Right lobe of liver (tissue), 6 donors: ENCODE measurements around the gene ADAMTS7. TPM values are rescaled to one million over a fixed set of nuclear protein-coding genes. Genes with fewer than 3 reads are reported as not detected.

Source experiments
- ATAC-seq, 4 donors: fragments of 200-7000 bp; cut with Tn5 transposase; one replicate each; pipeline ENCODE4 v1.9.1; 2020; ENCODE audit warnings: mild to moderate bottlenecking in 4 of 4, moderate library complexity in 4 of 4
- DNase-seq, 3 donors: peaks; one replicate each; pipeline ENCODE4 v3.0.0-alpha.2; 2020
- H3K27ac ChIP-seq, 3 donors: fragments of 200-600 bp; one replicate each; pipeline ENCODE4 v1.8.0; 2022
- H3K27me3 ChIP-seq, 2 donors: fragments of 200-600 bp; one replicate each; pipeline ENCODE4 v1.8.0; 2022
- H3K36me3 ChIP-seq, 4 donors: fragments of 200-600 bp; sonication (generic) in 1 of 4; one replicate each; pipeline versions ENCODE4 v1.5.1 to v1.8.0; 2017 to 2022; ENCODE audit warnings: control low read depth in 1 of 4
- H3K4me1 ChIP-seq, 4 donors: fragments of 200-600 bp; sonication (generic) in 1 of 4; one replicate each; pipeline versions ENCODE4 v1.5.1 to v1.8.0; 2017 to 2022; ENCODE audit warnings: control low read depth in 1 of 4
- H3K4me3 ChIP-seq, 3 donors: fragments of 200-600 bp; one replicate each; pipeline ENCODE4 v1.8.0; 2022
- H3K9me3 ChIP-seq, 4 donors: fragments of 200-600 bp; sonication (generic) in 1 of 4; one replicate each; pipeline versions ENCODE4 v1.5.1 to v1.8.0; 2017 to 2022; ENCODE audit warnings: control low read depth in 1 of 4
- POLR2A ChIP-seq: fragments of 450-650 bp; IDR thresholded peaks from one replicate; pipeline ENCODE4 v1.6.1; 2017; ENCODE audit warnings: antibody characterized with exemption, mild to moderate bottlenecking
- WGBS: methylation state at CpG from one replicate; pipeline ENCODE4 v1.1.6; 2018; ENCODE audit warnings: low coverage, low lambda C conversion rate; ENCODE audit not compliant: insufficient coverage; ENCODE audit errors: missing lambda C conversion rate; 5-methylcytosine and 5-hydroxymethylcytosine counted together
- intact Hi-C, 2 donors: fragments of 100-400 bp; cut with DNase I; formaldehyde crosslinking; loops; one replicate each; pipeline versions ENCODE4 v1.11.2 to v1.14.1; 2022
- total RNA-seq, 6 experiments: library from RNA; depleted of rRNA in 2 of 6; stranded (reverse); fragments of >200 nt in 2 of 6; fragmentation: NEBNext Ultra II Directional in 3 of 6; extraction: Animal tissue kit (Norgen Biotek cat#: 25700) in 3 of 6; gene quantifications; one replicate each; pipeline versions ENCODE4 v1.1.0 to v1.2.4, GENCODE V29; 2016 to 2023
- TF ChIP-seq, protein P1 (sequence below), 4 donors: fragments of 200-600 bp in 3 of 4; fragments of 450-650 bp in 1 of 4; IDR thresholded peaks; one replicate each; pipeline versions ENCODE4 v1.5.1 to v1.8.0; 2016 to 2022; ENCODE audit warnings: antibody characterized with exemption in 4 of 4, mild to moderate bottlenecking in 2 of 4
- donor health status: DM: no; HTN: yes; CAD: no.
- donor health status: DM: no; HTN: no; CAD: no.
- donor health status: DM: no; HTN: no; CAD: no.
- donor health status: DM: no; HTN: yes; CAD: no.
- donor health status: DM: no; HTN: yes; CAD: no.

ADAMTS7 gene
- total RNA-seq, 6 experiments from 2014 or later: 0.49 to 1.4 (median 1.1) TPM

DNA sequence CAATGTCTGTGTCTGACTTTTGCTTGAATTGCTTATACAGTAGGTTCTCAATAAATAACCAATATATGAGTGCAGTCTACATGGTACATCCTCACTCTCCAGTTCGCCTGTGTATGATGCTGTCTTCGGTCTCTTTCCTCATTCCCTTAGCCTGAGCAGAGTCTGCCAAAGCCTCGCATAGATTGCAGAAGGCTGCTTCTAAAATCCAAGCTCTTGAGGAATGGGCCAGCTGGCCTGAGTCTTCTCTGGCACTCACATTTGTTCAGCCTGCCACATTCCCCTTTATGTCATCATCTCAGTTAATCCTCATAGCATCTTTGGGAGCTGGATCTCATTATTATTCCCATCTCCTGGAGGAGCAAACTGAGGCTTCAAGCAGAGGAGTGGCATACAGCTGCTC, 27.2 kb upstream of the ADAMTS7 start:
- WGBS: 61% methylated on average over 2 of the region's 3 CpGs
- no peaks in the 10 kb centered on the region for H3K9me3 ChIP-seq
- intact Hi-C loops: no loop called here
- TF ChIP-seq, protein P1, sequence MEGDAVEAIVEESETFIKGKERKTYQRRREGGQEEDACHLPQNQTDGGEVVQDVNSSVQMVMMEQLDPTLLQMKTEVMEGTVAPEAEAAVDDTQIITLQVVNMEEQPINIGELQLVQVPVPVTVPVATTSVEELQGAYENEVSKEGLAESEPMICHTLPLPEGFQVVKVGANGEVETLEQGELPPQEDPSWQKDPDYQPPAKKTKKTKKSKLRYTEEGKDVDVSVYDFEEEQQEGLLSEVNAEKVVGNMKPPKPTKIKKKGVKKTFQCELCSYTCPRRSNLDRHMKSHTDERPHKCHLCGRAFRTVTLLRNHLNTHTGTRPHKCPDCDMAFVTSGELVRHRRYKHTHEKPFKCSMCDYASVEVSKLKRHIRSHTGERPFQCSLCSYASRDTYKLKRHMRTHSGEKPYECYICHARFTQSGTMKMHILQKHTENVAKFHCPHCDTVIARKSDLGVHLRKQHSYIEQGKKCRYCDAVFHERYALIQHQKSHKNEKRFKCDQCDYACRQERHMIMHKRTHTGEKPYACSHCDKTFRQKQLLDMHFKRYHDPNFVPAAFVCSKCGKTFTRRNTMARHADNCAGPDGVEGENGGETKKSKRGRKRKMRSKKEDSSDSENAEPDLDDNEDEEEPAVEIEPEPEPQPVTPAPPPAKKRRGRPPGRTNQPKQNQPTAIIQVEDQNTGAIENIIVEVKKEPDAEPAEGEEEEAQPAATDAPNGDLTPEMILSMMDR (IDR thresholded peaks at IDR 0.05): no peak
- H3K4me1 ChIP-seq: no peaks in the 10 kb centered on the region
- ATAC-seq: no peak
- H3K36me3 ChIP-seq: no peaks in the 10 kb centered on the region
- no peaks in the 10 kb centered on the region for H3K27me3 ChIP-seq
- no peak overlapping the region for H3K27ac ChIP-seq
- H3K4me3 ChIP-seq: no peak overlapping the region
- no peak for DNase-seq

DNA sequence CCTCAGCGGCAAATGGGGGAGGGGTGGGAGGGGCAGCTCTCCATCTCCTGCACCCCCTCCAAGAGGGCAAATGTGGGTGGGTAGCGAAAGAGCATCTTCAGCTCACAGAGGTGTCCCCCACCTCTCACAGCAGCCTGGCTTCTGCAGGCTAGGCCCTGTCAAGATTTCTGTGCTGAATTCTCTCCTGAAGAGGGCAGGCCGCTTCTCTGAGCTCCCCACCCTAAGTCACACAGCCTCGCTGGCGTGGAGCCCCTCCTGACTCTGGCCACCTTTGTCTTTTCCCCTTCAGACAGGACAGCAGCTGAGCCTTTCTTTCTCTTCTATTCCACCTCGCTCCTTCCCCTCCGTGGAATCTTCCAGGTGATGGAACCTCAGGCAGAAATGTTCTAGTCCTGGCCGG, 26.3 kb upstream of the ADAMTS7 start:
- 83% methylated on average over 3 of the region's 8 CpGs for WGBS
- DNase-seq (no peak), ATAC-seq (no peak)
- Histone ChIP-seq H3K27me3 (no peaks in the 10 kb centered on the region), H3K9me3 (no peaks in the 10 kb centered on the region), H3K4me1 (no peaks in the 10 kb centered on the region), H3K4me3 (no peak overlapping the region), H3K27ac (no peak overlapping the region), H3K36me3 (no peaks in the 10 kb centered on the region)
- intact Hi-C loops: no loop called here
- TF ChIP-seq, protein P1 (IDR thresholded peaks at IDR 0.05): no peak
- TF ChIP-seq POLR2A: no peak

DNA sequence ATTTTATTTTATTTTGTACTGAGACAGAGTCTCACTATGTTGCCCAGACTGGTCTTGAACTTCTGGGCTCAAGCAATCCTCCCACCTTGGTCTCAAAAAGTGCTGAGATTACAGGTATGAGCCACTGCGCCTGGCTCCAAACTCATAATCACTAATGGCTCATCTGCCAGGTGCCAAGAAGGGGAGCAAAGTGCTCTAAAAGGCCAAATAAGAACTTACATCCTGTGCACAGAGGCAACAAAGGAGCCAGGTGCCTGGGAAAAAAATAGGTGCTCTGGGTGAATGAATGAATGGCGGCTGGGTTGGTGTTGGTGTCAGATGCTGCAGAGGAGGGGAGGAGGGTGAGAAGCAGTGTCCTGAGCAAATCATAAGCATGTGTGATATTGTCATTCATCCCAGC, 25.9 kb upstream of the ADAMTS7 start:
- Histone ChIP-seq H3K9me3 (no peaks in the 10 kb centered on the region), H3K27ac (no peak overlapping the region), H3K4me3 (no peak overlapping the region), H3K4me1 (no peaks in the 10 kb centered on the region), H3K27me3 (no peaks in the 10 kb centered on the region), H3K36me3 (no peaks in the 10 kb centered on the region)
- WGBS: 33% methylated on average over 1 of the region's 2 CpGs
- DNase-seq: no peak
- TF ChIP-seq, protein P1 (IDR thresholded peaks at IDR 0.05): no peak
- TF ChIP-seq POLR2A: no peak
- no peak for ATAC-seq
- intact Hi-C loops: no loop called here

DNA sequence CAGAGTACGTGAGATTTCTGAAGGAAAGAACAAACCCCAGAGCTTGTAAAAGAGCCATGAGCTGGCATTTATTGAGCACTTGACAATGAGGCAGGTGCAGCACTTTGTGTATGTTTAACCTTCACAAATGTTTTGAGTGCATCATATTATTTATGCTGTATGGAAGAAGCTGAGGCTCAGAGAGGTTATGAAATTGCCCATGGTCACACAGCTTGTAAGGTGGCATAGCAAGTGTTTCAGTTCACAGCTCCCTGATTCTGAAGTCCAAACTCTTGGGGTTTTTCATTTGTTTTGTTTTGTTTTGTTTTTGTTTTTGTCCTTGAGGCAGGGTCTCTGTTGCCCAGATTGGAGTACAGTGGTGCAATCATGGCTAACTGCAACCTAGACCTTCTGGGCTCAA, 25.1 kb upstream of the ADAMTS7 start:
- intact Hi-C loops: no loop called here

More for the DNA sequence above, 25.1 kb upstream of the ADAMTS7 start:
- H3K27ac ChIP-seq: no peak overlapping the region
- no peaks in the 10 kb centered on the region for H3K36me3 ChIP-seq
- H3K4me3 ChIP-seq: no peak overlapping the region
- WGBS: 83% methylated on average over 1 of the region's 1 CpG
- no peaks in the 10 kb centered on the region for H3K27me3 ChIP-seq
- no peak for ATAC-seq
- no peak for DNase-seq
- no peaks in the 10 kb centered on the region for H3K4me1 ChIP-seq
- no peak for TF ChIP-seq POLR2A
- TF ChIP-seq, protein P1 (IDR thresholded peaks at IDR 0.05): no peak
- H3K9me3 ChIP-seq: no peaks in the 10 kb centered on the region
